Measurements from ENCODE around the gene SPATA18. TPM values are rescaled to one million over a fixed set of nuclear protein-coding genes. Genes with fewer than 3 reads are reported as not detected.
"Not testable (repeated sequence)": the region's sequence is repeated elsewhere in the genome, so short reads cannot be mapped to it uniquely, and the experiment has no call there.

Gene SPATA18
- total and polyA plus RNA-seq, 2 experiments from 2014 or later: 2.7 to 7.8 TPM

DNA sequence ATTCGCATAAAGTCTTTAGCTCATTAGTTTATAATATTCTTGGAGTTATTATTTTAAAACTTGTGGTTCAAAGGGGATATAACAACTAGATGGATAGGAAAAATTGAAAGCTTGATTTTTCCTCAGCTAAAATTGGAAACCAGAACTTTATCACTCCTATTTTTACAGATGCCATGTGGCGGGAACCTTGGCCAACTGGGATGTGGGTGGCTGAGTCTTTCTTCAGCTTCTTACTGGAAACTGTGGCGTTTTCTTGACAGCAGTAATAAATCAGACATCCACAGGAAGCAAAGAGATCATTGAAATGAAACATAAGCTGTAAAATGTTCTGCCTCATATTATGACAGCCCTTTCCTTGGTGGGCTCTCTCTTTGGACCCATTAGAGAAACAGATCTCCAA, 84.1 kb downstream of the SPATA18 start:
- H3K27me3 ChIP-seq: no peaks in the 10 kb centered on the region
- DNase-seq (ENCODE audit: low spot score): no peak
- no peak overlapping the region for H3K4me3 ChIP-seq
- H3K9me3 ChIP-seq (ENCODE audit: low read depth): no peaks in the 10 kb centered on the region
- H3K27ac ChIP-seq: no peak overlapping the region
- no peak overlapping the region for H2AFZ ChIP-seq
- TF ChIP-seq EZH2phosphoT487 (IDR thresholded peaks at IDR 0.05; ENCODE audit: low read depth, severe bottlenecking, unreplicated experiment): no peak
- TF ChIP-seq EZH2 (IDR thresholded peaks at IDR 0.05; ENCODE audit: borderline replicate concordance): no peak
- TF ChIP-seq, protein P1, sequence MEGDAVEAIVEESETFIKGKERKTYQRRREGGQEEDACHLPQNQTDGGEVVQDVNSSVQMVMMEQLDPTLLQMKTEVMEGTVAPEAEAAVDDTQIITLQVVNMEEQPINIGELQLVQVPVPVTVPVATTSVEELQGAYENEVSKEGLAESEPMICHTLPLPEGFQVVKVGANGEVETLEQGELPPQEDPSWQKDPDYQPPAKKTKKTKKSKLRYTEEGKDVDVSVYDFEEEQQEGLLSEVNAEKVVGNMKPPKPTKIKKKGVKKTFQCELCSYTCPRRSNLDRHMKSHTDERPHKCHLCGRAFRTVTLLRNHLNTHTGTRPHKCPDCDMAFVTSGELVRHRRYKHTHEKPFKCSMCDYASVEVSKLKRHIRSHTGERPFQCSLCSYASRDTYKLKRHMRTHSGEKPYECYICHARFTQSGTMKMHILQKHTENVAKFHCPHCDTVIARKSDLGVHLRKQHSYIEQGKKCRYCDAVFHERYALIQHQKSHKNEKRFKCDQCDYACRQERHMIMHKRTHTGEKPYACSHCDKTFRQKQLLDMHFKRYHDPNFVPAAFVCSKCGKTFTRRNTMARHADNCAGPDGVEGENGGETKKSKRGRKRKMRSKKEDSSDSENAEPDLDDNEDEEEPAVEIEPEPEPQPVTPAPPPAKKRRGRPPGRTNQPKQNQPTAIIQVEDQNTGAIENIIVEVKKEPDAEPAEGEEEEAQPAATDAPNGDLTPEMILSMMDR (IDR thresholded peaks at IDR 0.05; ENCODE audit: poor library complexity): no peak
- no peaks in the 10 kb centered on the region for H3K36me3 ChIP-seq (replicated peaks; ENCODE audit: insufficient read depth, low read depth)
- WGBS (ENCODE audit: low lambda C conversion rate, missing lambda C conversion rate): 76% methylated on average over 3 of the region's 3 CpGs
- no peaks in the 10 kb centered on the region for H4K20me1 ChIP-seq (ENCODE audit: insufficient read depth, poor library complexity, severe bottlenecking)
- no peaks in the 10 kb centered on the region for H3K9me2 ChIP-seq (replicated peaks; ENCODE audit: insufficient read depth)
- no peaks in the 10 kb centered on the region for H3K4me1 ChIP-seq (ENCODE audit: insufficient read depth)
- no peaks in the 10 kb centered on the region for H3K79me2 ChIP-seq
- H3K4me2 ChIP-seq: no peak overlapping the region

DNA sequence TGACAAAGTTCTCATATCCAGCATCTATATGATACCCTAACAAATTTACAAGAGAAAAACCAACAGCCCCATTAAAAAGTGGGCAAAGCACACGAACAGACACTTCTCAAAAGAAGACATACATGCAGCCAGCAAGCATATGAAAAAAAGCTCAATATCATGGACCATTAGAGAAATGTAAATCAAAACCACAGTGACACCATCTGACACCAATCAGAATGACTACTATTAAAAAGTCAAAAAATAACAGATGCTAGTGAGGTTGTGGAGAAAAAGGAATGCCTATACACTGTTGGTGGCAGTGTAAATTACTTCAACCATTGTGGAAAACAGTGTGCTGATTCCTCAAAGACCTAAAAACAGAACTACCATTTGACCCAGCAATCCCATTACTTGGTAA, 86.0 kb downstream of the SPATA18 start:
- H3K27me3 ChIP-seq; H3K9me3 ChIP-seq (ENCODE audit: low read depth); H3K4me1 ChIP-seq (ENCODE audit: insufficient read depth); H3K27ac ChIP-seq; H3K79me2 ChIP-seq; DNase-seq (ENCODE audit: low spot score); H2AFZ ChIP-seq; H4K20me1 ChIP-seq (ENCODE audit: insufficient read depth, poor library complexity, severe bottlenecking); H3K9me2 ChIP-seq (replicated peaks; ENCODE audit: insufficient read depth); H3K4me2 ChIP-seq; H3K4me3 ChIP-seq; H3K36me3 ChIP-seq (replicated peaks; ENCODE audit: insufficient read depth, low read depth): not testable (repeated sequence)
- WGBS (ENCODE audit: low lambda C conversion rate, missing lambda C conversion rate): 0% methylated on average over 1 of the region's 1 CpG

DNA sequence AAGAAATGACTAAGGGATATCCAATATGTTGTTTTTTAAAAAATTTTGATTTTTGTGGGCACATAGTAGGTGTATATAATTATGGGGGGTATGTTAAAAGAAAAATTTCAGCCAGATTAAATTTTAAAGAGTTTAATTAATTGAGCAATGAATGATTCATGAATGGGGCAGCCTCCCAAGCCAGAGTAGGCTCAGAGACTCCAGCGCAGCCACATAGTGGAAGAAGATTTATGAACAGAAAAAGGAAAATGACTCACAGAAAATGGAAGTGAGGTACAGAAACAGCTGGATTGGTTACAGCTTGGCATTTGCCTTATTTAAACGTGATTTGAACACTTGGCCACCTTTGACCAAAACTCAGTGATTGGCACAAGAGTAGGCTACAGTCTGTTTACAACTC, 91.7 kb downstream of the SPATA18 start:
- 77% methylated on average over 2 of the region's 2 CpGs for WGBS (ENCODE audit: low lambda C conversion rate, missing lambda C conversion rate)
- no peak overlapping the region for H2AFZ ChIP-seq
- no peaks in the 10 kb centered on the region for H3K9me2 ChIP-seq (replicated peaks; ENCODE audit: insufficient read depth)
- no peaks in the 10 kb centered on the region for H3K27me3 ChIP-seq
- no peak overlapping the region for H3K4me3 ChIP-seq
- no peaks in the 10 kb centered on the region for H3K79me2 ChIP-seq
- no peak for TF ChIP-seq EZH2phosphoT487 (IDR thresholded peaks at IDR 0.05; ENCODE audit: low read depth, severe bottlenecking, unreplicated experiment)
- TF ChIP-seq EZH2 (IDR thresholded peaks at IDR 0.05; ENCODE audit: borderline replicate concordance): no peak
- TF ChIP-seq, protein P1 (IDR thresholded peaks at IDR 0.05; ENCODE audit: poor library complexity): no peak
- H3K9me3 ChIP-seq (ENCODE audit: low read depth): no peaks in the 10 kb centered on the region
- H3K36me3 ChIP-seq (replicated peaks; ENCODE audit: insufficient read depth, low read depth): no peaks in the 10 kb centered on the region
- no peaks in the 10 kb centered on the region for H4K20me1 ChIP-seq (ENCODE audit: insufficient read depth, poor library complexity, severe bottlenecking)
- no peak overlapping the region for H3K4me2 ChIP-seq
- no peaks in the 10 kb centered on the region for H3K4me1 ChIP-seq (ENCODE audit: insufficient read depth)
- H3K27ac ChIP-seq: no peak overlapping the region
- DNase-seq (ENCODE audit: low spot score): no peak

DNA sequence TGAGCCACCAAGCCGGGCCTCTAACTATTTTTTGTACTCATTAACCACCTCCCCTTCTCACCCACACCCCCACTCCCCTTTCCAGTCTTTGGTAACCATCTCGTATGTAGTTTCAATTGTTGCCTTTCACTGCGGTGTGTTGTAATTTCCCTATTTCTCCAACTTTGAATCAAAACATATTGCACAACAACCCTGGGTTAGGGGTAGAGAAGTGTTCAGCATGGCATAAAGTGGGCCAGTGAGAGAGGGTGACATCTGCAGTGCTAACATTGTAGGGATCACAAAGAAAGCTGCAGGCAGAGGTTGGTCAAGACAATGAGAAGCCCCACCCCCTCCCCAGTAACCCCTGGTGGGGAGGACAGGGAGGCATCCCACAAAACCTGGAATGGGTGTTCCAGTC, 92.7 kb downstream of the SPATA18 start:
- Histone ChIP-seq H2AFZ (no peak overlapping the region), H3K9me2 (replicated peaks; ENCODE audit: insufficient read depth) (no peaks in the 10 kb centered on the region), H3K79me2 (no peaks in the 10 kb centered on the region), H3K9me3 (ENCODE audit: low read depth) (no peaks in the 10 kb centered on the region), H3K36me3 (replicated peaks; ENCODE audit: insufficient read depth, low read depth) (no peaks in the 10 kb centered on the region), H3K4me3 (no peak overlapping the region), H3K27me3 (no peaks in the 10 kb centered on the region), H3K4me1 (ENCODE audit: insufficient read depth) (no peaks in the 10 kb centered on the region), H3K4me2 (no peak overlapping the region), H4K20me1 (ENCODE audit: insufficient read depth, poor library complexity, severe bottlenecking) (no peaks in the 10 kb centered on the region), H3K27ac (peak overlapping the region; percentile 47)
- TF ChIP-seq EZH2 (IDR thresholded peaks at IDR 0.05; ENCODE audit: borderline replicate concordance): no peak
- TF ChIP-seq EZH2phosphoT487 (IDR thresholded peaks at IDR 0.05; ENCODE audit: low read depth, severe bottlenecking, unreplicated experiment): no peak
- TF ChIP-seq, protein P1 (IDR thresholded peaks at IDR 0.05; ENCODE audit: poor library complexity): no peak
- DNase-seq (ENCODE audit: low spot score): no peak
- WGBS (ENCODE audit: low lambda C conversion rate, missing lambda C conversion rate): 85% methylated on average over 3 of the region's 3 CpGs
